LNCaP clone FGC (cell line): Measurements from ENCODE around the gene BPIFB6.

ENCODE experiments used
- DNase-seq: peaks from one replicate; pipeline ENCODE4 v3.0.0-alpha.2; 2011; ENCODE audit warnings: low read depth
- H3K4me3 ChIP-seq: 2 replicates; pipeline ENCODE4 v1.5.1; 2011; ENCODE audit warnings: mild to moderate bottlenecking, low read depth, low read length, control low read depth
- CTCF ChIP-seq: IDR thresholded peaks from 2 replicates; pipeline ENCODE4 v1.5.1; 2012; ENCODE audit warnings: mild to moderate bottlenecking; ENCODE audit not compliant: control insufficient read depth, insufficient read depth; ENCODE audit errors: extremely low read depth

Gene BPIFB6

DNA sequence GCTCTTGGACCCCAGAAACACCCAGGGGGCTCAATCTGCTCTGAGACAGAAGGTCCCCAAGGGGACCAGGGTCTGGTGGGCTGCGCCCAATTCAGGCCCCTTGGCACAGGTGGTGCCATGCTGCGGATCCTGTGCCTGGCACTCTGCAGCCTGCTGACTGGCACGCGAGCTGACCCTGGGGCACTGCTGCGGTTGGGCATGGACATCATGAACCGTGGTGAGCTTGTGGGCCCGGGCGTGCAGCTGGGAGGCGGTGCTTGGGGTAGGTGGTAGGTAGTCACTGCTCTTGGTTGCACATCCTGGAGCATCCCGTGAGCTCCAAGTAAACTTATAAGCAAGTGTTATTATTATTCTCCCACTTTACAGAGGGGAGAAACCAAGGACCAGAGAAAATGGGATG is at the start of gene BPIFB6:
TSS of gene BPIFB6 (plus strand) at position 118 of the 400 bp plus-strand sequence. CDS start at position 118, 0 bp downstream.
- TF ChIP-seq CTCF, result no peak
- H3K4me3 ChIP-seq, result no peak within 1 kb of the TSS
- DNase-seq, result no peak

GRCh38 chr20:32982617-32983458 is 48.6 kb upstream of the BPIFB6 start:
- no peak overlapping the region for H3K4me3 ChIP-seq
- TF ChIP-seq CTCF, result no peak
- no peak for DNase-seq

DNA sequence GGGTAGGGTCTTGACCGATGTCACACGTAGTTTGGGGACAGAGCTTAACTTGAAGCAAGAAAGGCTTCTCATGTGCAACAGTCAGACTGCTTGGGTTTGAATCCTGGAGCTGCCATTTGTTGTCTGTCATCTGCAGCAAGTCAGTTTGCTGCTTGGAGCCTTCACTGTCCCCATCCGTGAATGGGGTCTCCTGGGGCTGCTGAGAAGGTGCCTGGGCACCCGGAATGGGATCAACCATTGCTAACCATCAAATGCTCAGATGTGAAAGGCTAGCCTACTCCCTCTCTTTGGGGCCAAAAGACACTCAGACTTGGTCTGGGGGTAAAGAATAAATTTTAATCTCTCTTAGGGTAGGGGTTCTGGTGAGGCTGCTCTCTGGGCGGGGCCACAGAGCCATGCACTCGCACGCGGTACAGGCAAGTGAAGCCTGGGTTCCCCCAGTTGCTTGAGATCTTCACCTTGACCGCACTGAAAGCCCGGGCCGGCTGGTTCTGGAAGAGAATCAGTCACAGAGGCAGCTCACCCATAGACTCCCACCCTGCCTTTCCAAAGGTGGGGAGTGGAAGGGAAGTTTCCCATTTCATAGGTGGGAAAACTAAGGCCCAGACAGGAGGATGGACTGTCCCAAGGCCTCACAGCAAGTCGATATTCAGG is 47.9 kb upstream of the BPIFB6 start:
- no peak for TF ChIP-seq CTCF
- no peak for DNase-seq
- no peak overlapping the region for H3K4me3 ChIP-seq

GRCh38 chr20:32984196-32984595 is 47.3 kb upstream of the BPIFB6 start:
- H3K4me3 ChIP-seq, result no peak overlapping the region
- TF ChIP-seq CTCF, result no peak

DNA sequence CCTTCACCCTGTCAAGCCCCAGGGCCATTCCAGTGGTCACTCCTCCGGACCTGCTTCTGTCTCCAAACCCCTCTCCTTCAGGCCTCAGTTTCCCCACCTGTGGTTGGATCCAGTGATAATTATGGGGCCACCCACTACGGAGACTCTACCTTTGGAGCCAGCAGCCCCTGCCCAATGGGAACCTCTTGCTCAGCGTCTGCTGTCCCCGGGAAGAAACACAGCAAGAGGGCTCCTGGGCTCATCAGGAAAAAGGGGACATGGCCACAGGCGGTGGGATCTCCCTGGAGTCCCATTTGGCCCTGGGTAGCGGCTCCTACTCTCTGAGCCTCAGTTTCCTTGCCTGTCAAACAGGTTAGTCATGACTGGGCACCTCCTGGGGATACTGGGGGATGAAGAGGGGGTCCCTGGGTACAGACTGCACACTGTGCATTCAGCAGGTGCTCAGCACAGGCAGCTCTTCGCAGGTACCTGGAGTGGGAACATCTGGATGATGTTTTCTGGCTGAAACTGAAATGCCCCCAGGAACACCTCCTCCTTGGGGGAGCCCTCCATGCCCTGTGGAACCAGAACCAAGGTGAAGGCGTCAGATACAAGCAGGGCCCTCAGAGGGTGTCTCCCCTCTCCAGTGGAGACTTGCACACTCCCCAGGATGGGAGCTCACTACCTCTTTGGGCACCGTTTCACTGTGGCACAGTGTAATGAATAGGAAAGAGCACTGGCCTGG is 46.7 kb upstream of the BPIFB6 start:
- TF ChIP-seq CTCF, result no peak
- DNase-seq, result no peak
- no peak overlapping the region for H3K4me3 ChIP-seq

More at GRCh38 chr20:32984196-32984595, 47.3 kb upstream of the BPIFB6 start:
- DNase-seq, result no peak

DNA sequence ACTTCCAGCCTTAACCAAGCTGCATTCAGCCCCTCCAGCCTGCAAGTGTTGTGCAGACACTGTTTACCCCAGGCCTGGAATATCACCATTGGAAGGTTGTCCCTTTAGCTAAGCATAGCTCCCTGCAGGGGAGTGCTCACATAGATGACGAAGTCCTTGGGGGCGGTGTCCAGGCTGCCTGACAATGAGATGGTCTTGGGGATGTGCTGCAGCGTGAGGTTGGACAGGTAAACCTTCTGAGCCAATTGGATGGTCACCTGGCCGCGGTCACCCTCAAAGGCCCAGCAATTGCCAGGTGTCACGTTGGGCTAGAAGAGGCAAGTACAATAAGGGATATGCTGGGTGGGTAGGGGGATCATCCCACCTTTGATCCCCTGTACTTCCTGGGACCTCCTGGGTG is 45.9 kb upstream of the BPIFB6 start:
- no peak for TF ChIP-seq CTCF
- H3K4me3 ChIP-seq, result no peak overlapping the region
- DNase-seq, result no peak
